B cell (primary cell): ENCODE data around the gene HHIPL1. TPM values are rescaled to one million over a fixed set of nuclear protein-coding genes. Genes with fewer than 3 reads are reported as not detected.
A peak's percentile ranks its signal among the peaks of the same experiment; 100 is the strongest.

Source experiments
- ATAC-seq: fragments of 200-7000 bp; cut with Tn5 transposase; one replicate; pipeline ENCODE4 v1.10.0; 2021; ENCODE audit warnings: low read depth, mild to moderate bottlenecking, moderate number of reproducible peaks, moderate library complexity
- CTCF ChIA-PET: fragments of 350-600 bp; sonication (Branson Sonifier 250); formaldehyde crosslinking; loops from one replicate; lab custom pipeline; 2021; ENCODE audit warnings: antibody characterized with exemption, inconsistent platforms; lab: Charles Lee
- POLR2A ChIA-PET: fragments of 350-600 bp; sonication (Branson Sonifier 250); formaldehyde crosslinking; loops from one replicate; lab custom pipeline; 2021; ENCODE audit warnings: antibody characterized with exemption; lab: Charles Lee
- DNase-seq: peaks from one replicate; pipeline ENCODE4 v3.0.0; 2013
- H2AFZ ChIP-seq: 2 replicates; pipeline ENCODE4 v1.6.1; 2012; ENCODE audit warnings: mild to moderate bottlenecking, low read depth, low read length; ENCODE audit not compliant: insufficient read depth, poor library complexity, severe bottlenecking
- H3K27ac ChIP-seq, 2 donors: 1 replicate in 1 of 2; 2 replicates in 1 of 2; pipeline ENCODE4 v1.5.1; 2012 to 2013; ENCODE audit warnings: low read length in 2 of 2, mild to moderate bottlenecking in 2 of 2, moderate library complexity in 1 of 2
- H3K27me3 ChIP-seq, 4 experiments: fragments of 200-600 bp in 1 of 4; sonication (generic) in 1 of 4; replicated peaks in 1 of 4; 1 replicate in 2 of 4; 2 replicates in 2 of 4; pipeline versions ENCODE4 v1.6.1 to v1.7.0; 2013 to 2016; ENCODE audit warnings: low read length in 3 of 4, mild to moderate bottlenecking in 2 of 4, mixed read lengths in 1 of 4, moderate library complexity in 1 of 4; ENCODE audit not compliant: insufficient read depth in 4 of 4, control insufficient read depth in 3 of 4; ENCODE audit errors: control extremely low read depth in 1 of 4
- H3K36me3 ChIP-seq, 2 experiments: replicated peaks in 1 of 2; 1 replicate in 1 of 2; 2 replicates in 1 of 2; pipeline versions ENCODE4 v1.6.1 to v1.7.1; 2013; ENCODE audit warnings: low read length in 1 of 2; ENCODE audit not compliant: insufficient read depth in 2 of 2, control insufficient read depth in 1 of 2; ENCODE audit errors: control extremely low read depth in 1 of 2, extremely low read depth in 1 of 2
- H3K4me1 ChIP-seq, 2 donors: fragments of 200-600 bp in 1 of 2; sonication (generic) in 1 of 2; 1 replicate in 1 of 2; 2 replicates in 1 of 2; pipeline versions ENCODE4 v1.5.1 to v1.6.1; 2013 to 2017; ENCODE audit warnings: low read length in 2 of 2; ENCODE audit not compliant: control insufficient read depth in 2 of 2, insufficient read depth in 2 of 2
- H3K4me2 ChIP-seq: replicated peaks from 2 replicates; pipeline ENCODE3; 2012; ENCODE audit warnings: mild to moderate bottlenecking, low read depth, low read length; ENCODE audit not compliant: poor library complexity, severe bottlenecking
- H3K4me3 ChIP-seq, 5 experiments: fragments of 200-600 bp in 1 of 5; sonication (generic) in 1 of 5; 1 replicate in 3 of 5; 2 replicates in 2 of 5; pipeline versions ENCODE4 v1.5.1 to v1.7.0; 2011 to 2016; ENCODE audit warnings: low read length in 4 of 5, mild to moderate bottlenecking in 4 of 5, low read depth in 2 of 5, control low read depth in 1 of 5, moderate library complexity in 1 of 5; ENCODE audit not compliant: insufficient read depth in 1 of 5; ENCODE audit errors: control extremely low read depth in 1 of 5, extremely low read depth in 1 of 5
- H3K79me2 ChIP-seq: fragments of 200-600 bp; sonication (generic); one replicate; pipeline ENCODE4 v1.6.0; 2016; ENCODE audit warnings: low read length; ENCODE audit not compliant: control insufficient read depth, insufficient read depth
- H3K9ac ChIP-seq: fragments of 200-600 bp; sonication (generic); 2 replicates; pipeline ENCODE4 v1.6.1; 2017; ENCODE audit warnings: mild to moderate bottlenecking, low read length, moderate library complexity
- H3K9me3 ChIP-seq, 3 donors: one replicate each; pipeline versions ENCODE4 v1.6.1 to v1.7.1; 2013; ENCODE audit warnings: low read length in 2 of 3; ENCODE audit not compliant: control insufficient read depth in 2 of 3, insufficient read depth in 1 of 3; ENCODE audit errors: control extremely low read depth in 1 of 3
- H4K20me1 ChIP-seq: 2 replicates; pipeline ENCODE4 v1.6.0; 2012; ENCODE audit warnings: mild to moderate bottlenecking, low read length; ENCODE audit not compliant: insufficient read depth, control insufficient read depth, poor library complexity, severe bottlenecking
- H3K27ac Mint-ChIP-seq: one replicate; pipeline ENCODE4 v1.8.0; 2021; ENCODE audit warnings: mixed read lengths
- H3K27me3 Mint-ChIP-seq: one replicate; pipeline ENCODE4 v1.8.0; 2021; ENCODE audit warnings: mixed read lengths
- H3K4me1 Mint-ChIP-seq: one replicate; pipeline ENCODE4 v1.8.0; 2021; ENCODE audit warnings: mixed read lengths
- H3K4me3 Mint-ChIP-seq: one replicate; pipeline ENCODE4 v1.8.0; 2021; ENCODE audit warnings: mixed read lengths
- H3K9me3 Mint-ChIP-seq: one replicate; pipeline ENCODE4 v1.8.0; 2022; ENCODE audit warnings: mixed read lengths; ENCODE audit not compliant: insufficient read depth
- CTCF ChIP-seq: fragments of 200-600 bp; IDR thresholded peaks from one replicate; pipeline ENCODE4 v1.8.0; 2022; ENCODE audit warnings: antibody characterized with exemption, mild to moderate bottlenecking
- EZH2 ChIP-seq: IDR thresholded peaks from 2 replicates; pipeline ENCODE4 v1.6.1; 2012; ENCODE audit warnings: borderline replicate concordance, low read depth, mild to moderate bottlenecking, moderate library complexity, low read length; ENCODE audit not compliant: insufficient read depth, poor library complexity, severe bottlenecking
- WGBS: methylation state at CpG from one replicate; pipeline ENCODE4 v1.1.5; 2013; ENCODE audit warnings: missing lambda C conversion rate; ENCODE audit not compliant: insufficient coverage; 5-methylcytosine and 5-hydroxymethylcytosine counted together
- intact Hi-C: fragments of 100-400 bp; cut with micrococcal nuclease; formaldehyde crosslinking; loops from one replicate; pipeline ENCODE4 v1.10.0; 2022
- polyA plus RNA-seq: library from polyadenylated mRNA; depleted of rRNA; stranded (reverse); fragments of >200 nt; gene quantifications from 2 replicates; pipeline ENCODE4 v1.2.3, GENCODE V29; 2012
- total RNA-seq, 2 donors: library from RNA; stranded (reverse); fragments of 120-200 nt in 1 of 2; gene quantifications; 1 replicate in 1 of 2; 2 replicates in 1 of 2; pipeline versions ENCODE4 v1.2.3 to v1.2.4, GENCODE V29; 2013 to 2022

The HHIPL1 gene
- total and polyA plus RNA-seq, 2 donors (not counting 1 experiment from before 2014, with no cell fraction given) = not detected

GRCh38 chr14:99605299-99605961, 39.5 kb upstream of the HHIPL1 start:
- H3K36me3 ChIP-seq = no peaks in the 10 kb centered on the region
- peak overlapping the region in 4 of 5 experiments; percentile 62 to 88 (median 80) for H3K4me3 ChIP-seq
- intact Hi-C loops = loop anchor here (1.0 to 10.0 kb wide), 3 partner anchors 79 to 699 kb away; partner anchors contain the start of genes CYP46A1 and SLC25A29
- no peaks in the 10 kb centered on the region for H3K79me2 ChIP-seq
- H4K20me1 ChIP-seq = no peaks in the 10 kb centered on the region
- H3K27ac Mint-ChIP-seq = peak overlapping the region; percentile 88
- H3K27me3 Mint-ChIP-seq = peaks cover 7% of the 10 kb centered on the region
- DNase-seq (peak; percentile 81), ATAC-seq (peak; percentile 19)
- peaks cover 14% of the 10 kb centered on the region for H3K4me1 Mint-ChIP-seq
- ChIA-PET CTCF (interaction anchor here (1.2 to 1.9 kb wide), 3 partner anchors 11 to 23 kb away, joined by 4 to 5 read pairs (median 4); no protein-coding TSS in a partner anchor), POLR2A (interaction anchor here (0.8 to 2.2 kb wide), 3 partner anchors 78 to 124 kb away, joined by 3 to 9 read pairs (median 3); partner anchors contain the start of genes CCNK, CYP46A1 and SETD3)
- H3K4me3 Mint-ChIP-seq = peak overlapping the region; percentile 91
- peak overlapping the region; percentile 97 for H2AFZ ChIP-seq
- no peak for TF ChIP-seq EZH2
- no peaks in the 10 kb centered on the region for H3K9me3 ChIP-seq
- peaks cover 0 to 12% (median 5%) of the 10 kb centered on the region in 4 experiments for H3K27me3 ChIP-seq
- peak overlapping the region; percentile 99 for H3K4me2 ChIP-seq
- H3K4me1 ChIP-seq = peaks cover 5 to 16% of the 10 kb centered on the region in 2 donors
- WGBS = 3% methylated on average over 38 of the region's 38 CpGs
- H3K9ac ChIP-seq = peak overlapping the region; percentile 72
- H3K27ac ChIP-seq = peak overlapping the region; percentile 10 to 60
- H3K9me3 Mint-ChIP-seq = no peaks in the 10 kb centered on the region

- H3K27ac Mint-ChIP-seq = no peak overlapping the region
Observed at GRCh38 chr14:99606359-99606758, 38.6 kb upstream of the HHIPL1 start.

More at GRCh38 chr14:99606359-99606758, 38.6 kb upstream of the HHIPL1 start:
- no peak for TF ChIP-seq CTCF
- Histone ChIP-seq H3K79me2 (no peaks in the 10 kb centered on the region), H3K4me1 (peaks cover 5 to 16% of the 10 kb centered on the region in 2 donors), H3K9ac (no peak overlapping the region), H2AFZ (no peak overlapping the region), H3K4me3 (no peak overlapping the region), H3K27me3 (peaks cover 0 to 12% (median 5%) of the 10 kb centered on the region in 4 experiments), H4K20me1 (no peaks in the 10 kb centered on the region), H3K27ac (no peak overlapping the region), H3K36me3 (no peaks in the 10 kb centered on the region), H3K9me3 (no peaks in the 10 kb centered on the region), H3K4me2 (no peak overlapping the region)
- intact Hi-C loops = loop anchor here (10.0 kb wide), 2 partner anchors 608 to 698 kb away; partner anchors contain the start of gene SLC25A29
- 77% methylated on average over 7 of the region's 7 CpGs for WGBS
- Mint-ChIP-seq H3K27me3 (peaks cover 5% of the 10 kb centered on the region), H3K4me3 (peak overlapping the region; percentile 50), H3K4me1 (peaks cover 12% of the 10 kb centered on the region), H3K9me3 (no peaks in the 10 kb centered on the region)
- DNase-seq (no peak), ATAC-seq (no peak)
- ChIA-PET POLR2A (no interaction called here), CTCF (interaction anchor here (0.5 to 1.9 kb wide), 3 partner anchors 12 to 342 kb away, joined by 4 to 5 read pairs (median 4); no protein-coding TSS in a partner anchor)
